Upper lobe of left lung (tissue), 6 donors: ENCODE results near the gene INPP5K. TPM values are rescaled to one million over a fixed set of nuclear protein-coding genes. Genes with fewer than 3 reads are reported as not detected.

Experiments
- ATAC-seq, 2 donors: fragments of 200-7000 bp; cut with Tn5 transposase; one replicate each; pipeline ENCODE4 v1.9.1; 2022; ENCODE audit warnings: mild to moderate bottlenecking in 2 of 2, moderate library complexity in 2 of 2; ENCODE audit not compliant: low FRiP score in 2 of 2
- DNase-seq, 2 donors: peaks; one replicate each; pipeline ENCODE4 v3.0.0-alpha.2; 2019 to 2020
- H3K27ac ChIP-seq, 4 donors: fragments of 200-600 bp; sonication (generic); one replicate each; pipeline ENCODE4 v1.5.1; 2016 to 2019
- H3K27me3 ChIP-seq, 4 donors: fragments of 200-600 bp; sonication (generic); one replicate each; pipeline ENCODE4 v1.5.1; 2017 to 2019
- H3K36me3 ChIP-seq, 4 donors: fragments of 200-600 bp; sonication (generic); one replicate each; pipeline ENCODE4 v1.5.1; 2016 to 2019
- H3K4me1 ChIP-seq, 4 donors: fragments of 200-600 bp; sonication (generic); one replicate each; pipeline ENCODE4 v1.5.1; 2018 to 2019
- H3K4me3 ChIP-seq, 4 donors: fragments of 200-600 bp; sonication (generic); one replicate each; pipeline ENCODE4 v1.5.1; 2017 to 2019; ENCODE audit warnings: mild to moderate bottlenecking in 2 of 4, moderate library complexity in 1 of 4
- H3K9me3 ChIP-seq, 4 donors: fragments of 200-600 bp; sonication (generic); one replicate each; pipeline ENCODE4 v1.5.1; 2018 to 2019
- CTCF ChIP-seq, 6 experiments: fragments of 450-650 bp in 4 of 6; fragments of 200-600 bp in 2 of 6; sonication (generic) in 2 of 6; IDR thresholded peaks; one replicate each; pipeline ENCODE4 v1.5.1; 2016 to 2019; ENCODE audit warnings: antibody characterized with exemption in 6 of 6
- EP300 ChIP-seq, 4 donors: sonication (generic); formaldehyde crosslinking; IDR thresholded peaks; one replicate each; pipeline ENCODE4 v1.5.1; 2017; ENCODE audit warnings: antibody characterized with exemption in 4 of 4, control low read depth in 2 of 4
- POLR2A ChIP-seq, 4 donors: fragments of 450-650 bp; IDR thresholded peaks; one replicate each; pipeline ENCODE4 v1.5.1; 2016 to 2017; ENCODE audit warnings: antibody characterized with exemption in 4 of 4, mild to moderate bottlenecking in 2 of 4
- POLR2AphosphoS5 ChIP-seq, 2 donors: sonication (generic); formaldehyde crosslinking; IDR thresholded peaks; one replicate each; pipeline ENCODE4 v1.5.1; 2017; ENCODE audit warnings: antibody characterized with exemption in 2 of 2
- WGBS, 2 donors: methylation state at CpG; one replicate each; pipeline ENCODE4 v1.1.5; 2017 to 2018; 5-methylcytosine and 5-hydroxymethylcytosine counted together
- total RNA-seq, 6 donors: library from RNA; depleted of rRNA in 4 of 6; stranded (reverse); fragments of >200 nt in 4 of 6; gene quantifications; one replicate each; pipeline versions ENCODE4 v1.1.0 to v1.2.1, GENCODE V29; 2016 to 2021
- donor health status: DM: no; HTN: no; CAD: no; lungs with moderate emphysema.
- donor health status: DM: no; HTN: yes; CAD: no; lungs with severe emphysema.

Gene INPP5K
- total RNA-seq, 6 donors from 2014 or later = 60.9 to 155 (median 84.6) TPM

- 51 to 61% methylated on average over 2 to 3 of the region's 3 CpGs for WGBS, 2 donors
- no peak overlapping the region for H3K4me3 ChIP-seq
- TF ChIP-seq POLR2AphosphoS5 (IDR thresholded peaks at IDR 0.05) (no peak), EP300 (IDR thresholded peaks at IDR 0.05) (no peak), CTCF (IDR thresholded peaks at IDR 0.05) (no peak), POLR2A (IDR thresholded peaks at IDR 0.05) (no peak)
- H3K27ac ChIP-seq = no peak overlapping the region
- peaks cover 0 to 21% (median 0%) of the 10 kb centered on the region in 4 donors for H3K36me3 ChIP-seq
- DNase-seq = no peak
- H3K27me3 ChIP-seq = no peaks in the 10 kb centered on the region
- no peak for ATAC-seq
- H3K4me1 ChIP-seq = peaks cover 57 to 80% (median 74%) of the 10 kb centered on the region in 4 donors
- no peaks in the 10 kb centered on the region for H3K9me3 ChIP-seq
These were observed 42.0 kb upstream of the INPP5K start for GRCh38 chr17:1558401-1558800.

DNA sequence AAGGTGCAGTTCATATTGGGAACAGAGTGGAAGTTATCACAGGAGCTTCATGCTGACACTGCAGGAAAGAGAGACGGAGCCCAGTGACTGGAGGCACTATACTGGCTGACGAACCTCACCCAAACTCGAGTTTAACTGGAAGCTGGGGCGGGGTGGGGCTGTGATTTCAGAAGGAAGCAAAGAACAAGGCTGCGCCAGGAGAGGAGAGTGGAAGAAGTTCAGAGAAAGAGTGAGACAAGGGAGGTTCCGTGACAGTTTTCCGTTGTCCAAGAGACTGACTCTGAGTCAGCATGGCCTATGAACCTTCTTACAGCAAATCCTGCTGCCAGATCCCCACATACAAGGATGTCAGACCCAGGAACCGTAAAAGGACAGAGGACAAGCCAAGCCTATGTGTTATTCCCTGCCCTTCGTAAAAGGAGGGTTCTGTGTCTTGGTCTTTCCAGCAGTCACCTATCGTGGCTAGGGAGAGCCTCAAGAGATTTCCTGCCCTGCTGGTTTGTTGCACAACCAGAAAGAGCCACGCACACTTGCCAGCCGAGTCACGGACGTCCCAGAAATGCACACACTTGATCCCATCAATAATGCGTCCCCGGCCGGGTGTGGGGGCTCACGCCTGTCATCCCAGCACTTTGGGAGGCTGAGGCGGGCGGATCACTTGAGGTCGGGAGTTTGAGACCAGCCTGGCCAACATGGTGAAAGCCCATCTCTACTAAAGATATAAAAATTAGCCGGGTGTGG lies 41.1 kb upstream of the INPP5K start:
- 65 to 83% methylated on average over 21 to 22 of the region's 22 CpGs for WGBS, 2 donors
- H3K27ac ChIP-seq = peak overlapping the region in 2 of 4 donors; percentile 27 to 65

GRCh38 chr17:1555651-1556471 lies 39.4 kb upstream of the INPP5K start:
- no peaks in the 10 kb centered on the region for H3K27me3 ChIP-seq
- no peaks in the 10 kb centered on the region for H3K9me3 ChIP-seq
- DNase-seq (peak in 1 of 2 donors; percentile 75), ATAC-seq (peak; percentile 45 to 47)
- no peak overlapping the region for H3K4me3 ChIP-seq
- TF ChIP-seq POLR2AphosphoS5 (IDR thresholded peaks at IDR 0.05) = no peak
- no peak for TF ChIP-seq CTCF (IDR thresholded peaks at IDR 0.05)
- no peak for TF ChIP-seq POLR2A (IDR thresholded peaks at IDR 0.05)
- TF ChIP-seq EP300 (IDR thresholded peaks at IDR 0.05) = no peak
- WGBS, 2 donors = 53 to 56% methylated on average over 15 of the region's 15 CpGs
- peaks cover 43 to 67% (median 61%) of the 10 kb centered on the region in 4 donors for H3K4me1 ChIP-seq
- H3K27ac ChIP-seq = peak overlapping the region; percentile 6 to 69 (median 66)
- H3K36me3 ChIP-seq = peaks cover 4 to 46% (median 18%) of the 10 kb centered on the region in 4 donors

More for the DNA sequence above, 41.1 kb upstream of the INPP5K start:
- H3K4me1 ChIP-seq = peaks cover 52 to 78% (median 70%) of the 10 kb centered on the region in 4 donors
- no peak for TF ChIP-seq EP300 (IDR thresholded peaks at IDR 0.05)
- TF ChIP-seq POLR2AphosphoS5 (IDR thresholded peaks at IDR 0.05) = no peak
- TF ChIP-seq POLR2A (IDR thresholded peaks at IDR 0.05) = peak in 1 of 4 donors; percentile 53
- peaks cover 0 to 30% (median 3%) of the 10 kb centered on the region in 4 donors for H3K36me3 ChIP-seq
- no peak overlapping the region for H3K4me3 ChIP-seq
- no peaks in the 10 kb centered on the region for H3K9me3 ChIP-seq
- ATAC-seq (peak in 1 of 2 donors; percentile 69), DNase-seq (no peak)
- no peaks in the 10 kb centered on the region for H3K27me3 ChIP-seq

GRCh38 chr17:1554751-1555540 lies 38.5 kb upstream of the INPP5K start:
- Histone ChIP-seq H3K4me1 (peaks cover 34 to 58% (median 52%) of the 10 kb centered on the region in 4 donors), H3K9me3 (no peaks in the 10 kb centered on the region), H3K4me3 (no peak overlapping the region), H3K36me3 (peaks cover 4 to 55% (median 27%) of the 10 kb centered on the region in 4 donors), H3K27me3 (no peaks in the 10 kb centered on the region), H3K27ac (peak overlapping the region; percentile 6 to 69 (median 66))
- 53 to 72% methylated on average over 8 to 9 of the region's 9 CpGs for WGBS, 2 donors
- DNase-seq (no peak), ATAC-seq (no peak)
- TF ChIP-seq POLR2A (IDR thresholded peaks at IDR 0.05) (no peak), CTCF (IDR thresholded peaks at IDR 0.05) (no peak), EP300 (IDR thresholded peaks at IDR 0.05) (no peak), POLR2AphosphoS5 (IDR thresholded peaks at IDR 0.05) (no peak)
